HG02571 (cell line): ENCODE data around the gene EFHB.
"Not testable (repeated sequence)": the region's sequence is repeated elsewhere in the genome, so short reads cannot be mapped to it uniquely, and the experiment has no call there.

Source experiments
- ATAC-seq: cut with Tn5 transposase; IDR thresholded peaks from one replicate; pipeline ENCODE4 v1.9.1; 2021; ENCODE audit warnings: mild to moderate bottlenecking, moderate library complexity; ENCODE audit not compliant: unreplicated experiment

The EFHB gene

GRCh38 chr3:19855318-19855717 is 78.7 kb downstream of the EFHB start:
- not testable (repeated sequence) for ATAC-seq

DNA sequence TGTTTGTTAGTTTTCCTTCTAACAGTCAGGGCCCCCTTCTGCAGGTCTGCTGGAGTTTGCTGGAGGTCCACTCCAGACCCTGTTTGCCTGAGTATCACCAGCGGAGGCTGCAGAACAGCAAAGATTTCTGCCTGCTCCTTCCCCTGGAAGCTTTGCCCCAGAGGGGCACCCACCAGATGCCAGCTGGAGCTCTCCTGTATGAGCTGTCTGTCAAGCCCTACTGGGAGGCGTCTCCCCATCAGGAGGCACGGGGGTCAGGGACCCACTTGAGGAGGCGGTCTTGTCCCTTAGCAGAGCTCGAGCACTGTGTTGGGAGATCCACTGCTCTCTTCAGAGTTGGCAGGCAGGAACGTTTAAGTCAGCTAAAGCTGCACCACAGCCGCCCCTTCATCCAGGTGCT is 87.4 kb downstream of the EFHB start:
- not testable (repeated sequence) for ATAC-seq
